H1 (cell line): ENCODE data around the gene BRINP3. TPM values are rescaled to one million over a fixed set of nuclear protein-coding genes. Genes with fewer than 3 reads are reported as not detected.

ENCODE experiments used
- RXRA ChIP-seq: IDR thresholded peaks from 2 replicates; pipeline ENCODE4 v1.6.1; 2011; ENCODE audit warnings: low read depth, mild to moderate bottlenecking, low read length, moderate library complexity; ENCODE audit not compliant: insufficient read depth
- polyA plus RNA-seq, 7 experiments: library from polyadenylated mRNA; depleted of rRNA in 3 of 7; stranded (reverse) in 5 of 7; unstranded in 2 of 7; fragments of >200 nt in 5 of 7; fragments of 200-250 nt in 2 of 7; gene quantifications; 1 replicate in 5 of 7; 2 replicates in 1 of 7; 4 replicates in 1 of 7; pipeline versions ENCODE4 v1.2.1 to v1.2.3, GENCODE V29; 2011 to 2013; ENCODE audit warnings: missing spikeins in 2 of 7, mixed read lengths in 2 of 7
- total RNA-seq: library from RNA; stranded (reverse); fragmentation: NEBNext Ultra II Directional; extraction: Animal tissue kit (Norgen Biotek cat#: 25700); gene quantifications from 2 replicates; pipeline ENCODE4 v1.2.1, GENCODE V29; 2021

BRINP3 gene
- total and polyA plus RNA-seq, 2 of the 8 experiments (the other 6 are each of a cell fraction or from before 2014, with no cell fraction given) = not detected

GRCh38 chr1:190452272-190452848 is 25.3 kb downstream of the BRINP3 start (continued):
- TF ChIP-seq RXRA = no peak
